Activated B cell treated with CpG ODN at 0.5 μM for 24 hours (primary cell): ENCODE results near the gene MPRIP. TPM values are rescaled to one million over a fixed set of nuclear protein-coding genes. Genes with fewer than 3 reads are reported as not detected.

Experiments used
- ATAC-seq: fragments of 200-7000 bp; cut with Tn5 transposase; one replicate; pipeline ENCODE4 v1.10.0; 2021; ENCODE audit warnings: low read depth, mild to moderate bottlenecking, moderate library complexity
- CTCF ChIA-PET: fragments of 350-600 bp; sonication (Branson Sonifier 250); formaldehyde crosslinking; loops from one replicate; lab custom pipeline; 2021; ENCODE audit warnings: antibody characterized with exemption; lab: Charles Lee
- POLR2A ChIA-PET: fragments of 350-600 bp; sonication (Branson Sonifier 250); formaldehyde crosslinking; loops from one replicate; lab custom pipeline; 2021; ENCODE audit warnings: antibody characterized with exemption; lab: Charles Lee
- DNase-seq: peaks from one replicate; pipeline ENCODE4 v3.0.0; 2022
- H3K27ac Mint-ChIP-seq: one replicate; pipeline ENCODE4 v1.8.0; 2020; ENCODE audit warnings: mixed read lengths
- H3K27me3 Mint-ChIP-seq: one replicate; pipeline ENCODE4 v1.8.0; 2021; ENCODE audit warnings: mixed read lengths
- H3K36me3 Mint-ChIP-seq: one replicate; pipeline ENCODE4 v1.8.0; 2021; ENCODE audit warnings: low read depth, mixed read lengths
- H3K4me1 Mint-ChIP-seq: one replicate; pipeline ENCODE4 v1.8.0; 2021; ENCODE audit warnings: mixed read lengths
- H3K4me3 Mint-ChIP-seq: one replicate; pipeline ENCODE4 v1.8.0; 2020; ENCODE audit warnings: mild to moderate bottlenecking, mixed read lengths
- H3K9me3 Mint-ChIP-seq: one replicate; pipeline ENCODE4 v1.8.0; 2020; ENCODE audit warnings: mixed read lengths
- intact Hi-C: fragments of 100-400 bp; cut with micrococcal nuclease; formaldehyde crosslinking; loops from one replicate; pipeline ENCODE4 v1.15.1; 2024
- total RNA-seq: library from RNA; stranded (reverse); gene quantifications from 2 replicates; pipeline ENCODE4 v1.2.3, GENCODE V29; 2022
- TF ChIP-seq, protein P1 (sequence below): fragments of 200-600 bp; IDR thresholded peaks from one replicate; pipeline ENCODE4 v1.8.0; 2022; ENCODE audit warnings: antibody characterized with exemption, mild to moderate bottlenecking

MPRIP gene
- total RNA-seq, 1 donor from 2014 or later, result 231 TPM

DNA sequence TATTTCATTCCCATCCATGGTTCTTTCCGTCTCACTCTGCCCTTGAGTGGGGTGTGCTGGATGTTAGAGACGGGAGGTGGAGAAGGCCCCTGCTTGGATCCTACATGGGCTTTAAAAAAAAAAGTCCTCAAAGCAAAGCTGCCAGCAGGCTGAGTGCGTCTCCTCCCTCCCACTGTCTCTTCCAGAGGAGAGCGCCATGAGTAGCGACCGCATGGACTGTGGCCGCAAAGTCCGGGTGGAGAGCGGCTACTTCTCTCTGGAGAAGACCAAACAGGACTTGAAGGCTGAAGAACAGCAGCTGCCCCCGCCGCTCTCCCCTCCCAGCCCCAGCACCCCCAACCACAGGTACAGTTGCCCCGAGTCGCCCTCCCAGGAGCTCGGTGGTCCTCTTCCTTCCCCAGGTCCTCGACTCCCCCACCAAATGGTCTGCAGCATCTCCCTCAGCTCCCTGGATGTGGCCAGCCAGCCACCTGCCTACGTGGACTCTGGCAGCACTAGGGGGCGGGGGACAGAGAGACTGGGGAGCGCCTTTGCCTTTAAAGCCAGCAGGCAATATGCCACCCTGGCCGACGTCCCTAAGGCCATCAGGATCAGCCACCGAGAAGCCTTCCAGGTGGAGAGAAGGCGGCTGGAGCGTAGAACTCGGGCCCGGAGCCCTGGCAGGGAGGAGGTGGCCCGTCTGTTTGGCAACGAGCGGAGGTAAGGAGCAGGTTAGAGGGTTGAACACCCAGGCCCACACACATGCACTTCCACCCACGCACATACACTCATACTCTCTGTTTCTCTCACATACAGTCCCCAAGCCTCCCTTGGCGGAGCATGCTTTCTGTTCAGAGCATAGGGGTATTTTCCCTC is 95.7 kb downstream of the MPRIP start:
- H3K4me3 Mint-ChIP-seq, result no peak overlapping the region
- no peaks in the 10 kb centered on the region for H3K27me3 Mint-ChIP-seq
- ATAC-seq, result no peak
- intact Hi-C loops, result no loop called here
- TF ChIP-seq, protein P1, sequence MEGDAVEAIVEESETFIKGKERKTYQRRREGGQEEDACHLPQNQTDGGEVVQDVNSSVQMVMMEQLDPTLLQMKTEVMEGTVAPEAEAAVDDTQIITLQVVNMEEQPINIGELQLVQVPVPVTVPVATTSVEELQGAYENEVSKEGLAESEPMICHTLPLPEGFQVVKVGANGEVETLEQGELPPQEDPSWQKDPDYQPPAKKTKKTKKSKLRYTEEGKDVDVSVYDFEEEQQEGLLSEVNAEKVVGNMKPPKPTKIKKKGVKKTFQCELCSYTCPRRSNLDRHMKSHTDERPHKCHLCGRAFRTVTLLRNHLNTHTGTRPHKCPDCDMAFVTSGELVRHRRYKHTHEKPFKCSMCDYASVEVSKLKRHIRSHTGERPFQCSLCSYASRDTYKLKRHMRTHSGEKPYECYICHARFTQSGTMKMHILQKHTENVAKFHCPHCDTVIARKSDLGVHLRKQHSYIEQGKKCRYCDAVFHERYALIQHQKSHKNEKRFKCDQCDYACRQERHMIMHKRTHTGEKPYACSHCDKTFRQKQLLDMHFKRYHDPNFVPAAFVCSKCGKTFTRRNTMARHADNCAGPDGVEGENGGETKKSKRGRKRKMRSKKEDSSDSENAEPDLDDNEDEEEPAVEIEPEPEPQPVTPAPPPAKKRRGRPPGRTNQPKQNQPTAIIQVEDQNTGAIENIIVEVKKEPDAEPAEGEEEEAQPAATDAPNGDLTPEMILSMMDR, result no peak
- ChIA-PET CTCF (no interaction called here), POLR2A (interaction anchor here (0.9 kb wide), 1 partner anchor 162 kb away, joined by 3 read pairs; no protein-coding TSS in a partner anchor)
- peaks cover 74% of the 10 kb centered on the region for H3K36me3 Mint-ChIP-seq
- no peaks in the 10 kb centered on the region for H3K9me3 Mint-ChIP-seq
- DNase-seq, result no peak
- peak overlapping the region; percentile 12 for H3K27ac Mint-ChIP-seq
- peaks cover 3% of the 10 kb centered on the region for H3K4me1 Mint-ChIP-seq

DNA sequence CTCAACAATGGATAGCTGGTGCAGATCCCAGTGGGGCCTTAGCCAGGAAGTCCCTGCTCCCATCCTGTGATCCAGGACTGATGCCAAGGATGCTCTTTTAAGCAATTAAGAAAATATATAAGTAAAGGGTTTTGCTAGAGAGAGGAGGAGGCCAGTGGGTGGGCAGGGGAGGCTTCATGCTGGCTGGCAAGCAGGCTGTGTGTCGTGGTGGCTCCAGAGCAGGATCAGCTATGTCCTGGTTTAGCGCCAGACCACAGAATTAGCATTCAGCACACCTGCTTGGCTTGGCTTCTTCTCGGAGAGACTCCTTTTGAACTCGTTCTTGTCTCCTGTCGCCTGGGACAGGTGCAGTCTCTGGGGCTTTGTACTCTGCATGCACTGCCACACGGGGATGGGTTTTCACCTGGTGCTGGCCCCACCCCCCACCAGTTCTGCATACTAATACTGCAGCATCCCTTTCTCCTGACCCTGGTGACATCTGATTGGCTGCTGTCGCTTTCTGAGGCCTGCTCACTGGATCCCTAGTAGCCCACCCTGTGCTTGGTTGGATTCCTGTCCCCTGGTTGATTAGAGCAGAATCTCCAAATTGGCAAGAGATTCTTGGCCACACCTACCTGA is 97.8 kb downstream of the MPRIP start:
- Mint-ChIP-seq H3K9me3 (no peaks in the 10 kb centered on the region), H3K27ac (no peak overlapping the region), H3K27me3 (no peaks in the 10 kb centered on the region), H3K4me3 (no peak overlapping the region), H3K4me1 (peaks cover 3% of the 10 kb centered on the region), H3K36me3 (peaks cover 79% of the 10 kb centered on the region)
- CTCF ChIA-PET, result no interaction called here
- no peak for DNase-seq
- intact Hi-C loops, result loop anchor here (10.0 kb wide), 1 partner anchor 175 kb away; no protein-coding TSS in a partner anchor
- ATAC-seq, result no peak
- POLR2A ChIA-PET, result interaction anchor here (0.6 kb wide), 1 partner anchor 152 kb away, joined by 11 read pairs; no protein-coding TSS in a partner anchor
- TF ChIP-seq, protein P1, result no peak

DNA sequence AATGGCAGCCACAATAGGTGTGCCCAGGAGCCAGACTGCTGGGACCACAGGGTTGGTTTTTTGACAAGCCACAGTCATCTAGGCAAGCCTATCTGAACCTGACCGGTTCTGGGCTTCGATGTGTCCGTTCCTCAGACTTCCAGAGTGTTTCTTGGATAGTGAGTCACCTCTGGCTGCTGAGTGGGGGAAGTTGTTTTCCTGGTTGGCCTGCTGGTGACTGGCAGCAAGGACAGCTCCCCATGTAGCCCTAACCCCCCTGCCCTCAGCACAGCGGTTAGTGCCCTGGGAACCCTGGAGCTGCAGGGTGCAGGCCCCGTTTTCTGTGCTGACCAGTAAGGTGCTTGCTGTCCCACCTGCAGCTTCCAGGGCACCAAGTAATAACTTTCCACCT is 98.3 kb downstream of the MPRIP start:
- intact Hi-C loops, result loop anchor here (10.0 kb wide), 1 partner anchor 174 kb away; no protein-coding TSS in a partner anchor
- DNase-seq (no peak), ATAC-seq (no peak)
- TF ChIP-seq, protein P1, result no peak
- no peaks in the 10 kb centered on the region for H3K27me3 Mint-ChIP-seq
- ChIA-PET CTCF (interaction anchor here (1.3 kb wide), 1 partner anchor 32 kb away, joined by 3 read pairs; no protein-coding TSS in a partner anchor), POLR2A (no interaction called here)
- peaks cover 3% of the 10 kb centered on the region for H3K4me1 Mint-ChIP-seq
- H3K27ac Mint-ChIP-seq, result no peak overlapping the region
- no peak overlapping the region for H3K4me3 Mint-ChIP-seq
- H3K9me3 Mint-ChIP-seq, result no peaks in the 10 kb centered on the region
- peaks cover 81% of the 10 kb centered on the region for H3K36me3 Mint-ChIP-seq

- Mint-ChIP-seq H3K4me3 (no peak overlapping the region), H3K27ac (no peak overlapping the region), H3K9me3 (no peaks in the 10 kb centered on the region), H3K27me3 (no peaks in the 10 kb centered on the region), H3K4me1 (peaks cover 3% of the 10 kb centered on the region), H3K36me3 (peaks cover 83% of the 10 kb centered on the region)
- no peak for DNase-seq
- no peak for ATAC-seq
- CTCF ChIA-PET, result interaction anchor here (1.3 kb wide), 1 partner anchor 33 kb away, joined by 3 read pairs; no protein-coding TSS in a partner anchor
- POLR2A ChIA-PET, result no interaction called here
- intact Hi-C loops, result loop anchor here (10.0 kb wide), 1 partner anchor 174 kb away; no protein-coding TSS in a partner anchor
- TF ChIP-seq, protein P1, result no peak
Observed at GRCh38 chr17:17141279-17141678, 99.0 kb downstream of the MPRIP start.
